ENCODE measurements around the gene CUL4A. TPM values are rescaled to one million over a fixed set of nuclear protein-coding genes. Genes with fewer than 3 reads are reported as not detected.
"Not testable (repeated sequence)": the region's sequence is repeated elsewhere in the genome, so short reads cannot be mapped to it uniquely, and the experiment has no call there.

CUL4A gene
- total and polyA plus RNA-seq, 2 experiments from 2014 or later: 67.5 to 195 TPM

DNA sequence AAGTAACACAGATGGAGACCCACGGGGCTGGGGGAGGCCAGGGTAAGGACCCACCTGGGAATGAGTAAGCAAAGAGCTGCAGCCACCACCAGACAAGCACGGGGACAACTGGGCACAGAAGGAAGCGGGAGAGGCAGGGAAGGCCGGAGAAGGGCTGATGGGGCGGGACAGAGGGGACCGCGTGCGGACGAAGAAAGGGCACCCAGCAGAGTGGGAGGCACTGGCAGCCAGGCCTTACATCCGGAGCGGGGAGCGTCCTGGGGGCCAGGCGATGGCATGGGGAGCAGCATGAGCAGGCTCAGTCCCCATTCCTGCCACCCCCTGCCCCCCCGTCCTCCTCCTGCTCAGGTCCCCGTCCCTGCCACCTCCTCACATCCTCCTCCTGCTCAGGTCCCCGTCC is 48.0 kb upstream of the CUL4A start:
- H2AFZ ChIP-seq: peak overlapping the region; percentile 72; the same call in 1 of the 2 replicates
- DNase-seq (ENCODE audit: low spot score): no peak
- H3K27ac Mint-ChIP-seq: no peak overlapping the region

DNA sequence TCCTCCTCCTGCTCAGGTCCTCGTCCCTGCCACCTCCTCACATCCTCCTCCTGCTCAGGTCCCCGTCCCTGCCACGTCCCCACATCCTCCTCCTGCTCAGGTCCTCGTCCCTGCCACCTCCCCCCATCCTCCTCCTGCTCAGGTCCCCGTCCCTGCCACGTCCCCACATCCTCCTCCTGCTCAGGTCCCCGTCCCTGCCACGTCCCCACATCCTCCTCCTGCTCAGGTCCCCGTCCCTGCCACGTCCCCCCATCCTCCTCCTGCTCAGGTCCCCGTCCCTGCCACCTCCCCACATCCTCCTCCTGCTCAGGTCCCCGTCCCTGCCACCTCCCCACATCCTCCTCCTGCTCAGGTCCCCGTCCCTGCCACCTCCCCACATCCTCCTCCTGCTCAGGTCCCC is 47.4 kb upstream of the CUL4A start:
- not testable (repeated sequence) for H3K27me3 Mint-ChIP-seq (ENCODE audit: insufficient read depth, low read depth, poor library complexity); H3K27ac Mint-ChIP-seq; H3K4me2 ChIP-seq; H3K4me3 Mint-ChIP-seq; H3K27me3 ChIP-seq (ENCODE audit: insufficient read depth); H3K9me2 ChIP-seq (ENCODE audit: insufficient read depth); H3K27ac ChIP-seq (ENCODE audit: low read depth); H3K36me3 Mint-ChIP-seq (ENCODE audit: low read depth); H3K4me3 ChIP-seq; H4K20me1 ChIP-seq (replicated peaks; ENCODE audit: insufficient read depth); H3K36me3 ChIP-seq (ENCODE audit: insufficient read depth); H3K79me2 ChIP-seq (replicated peaks; ENCODE audit: insufficient read depth); ATAC-seq; H3F3A ChIP-seq (replicated peaks; ENCODE audit: low read depth); H2AFZ ChIP-seq; H3K9me3 Mint-ChIP-seq; DNase-seq (ENCODE audit: low spot score)
- H3K4me1 Mint-ChIP-seq: peaks cover 35% of the 10 kb centered on the region
- H3K4me1 ChIP-seq (ENCODE audit: insufficient read depth): peaks cover 12% of the 10 kb centered on the region; the same call in 1 of the 2 replicates

More for the DNA sequence above, 48.0 kb upstream of the CUL4A start:
- H3K4me1 ChIP-seq (ENCODE audit: insufficient read depth): peaks cover 12% of the 10 kb centered on the region; the same call in 1 of the 2 replicates
- Mint-ChIP-seq H3K4me1 (peaks cover 35% of the 10 kb centered on the region), H3K4me3 (no peak overlapping the region; the same call in 2 of the 3 replicates), H3K27me3 (ENCODE audit: insufficient read depth, low read depth, poor library complexity) (peaks cover 10% of the 10 kb centered on the region), H3K36me3 (ENCODE audit: low read depth) (no peaks in the 10 kb centered on the region), H3K9me3 (no peaks in the 10 kb centered on the region)
- no peak overlapping the region for H3K27ac ChIP-seq (ENCODE audit: low read depth)
- TF ChIP-seq STAT1 (IDR thresholded peaks at IDR 0.05; ENCODE audit: unreplicated experiment) (no peak), EZH2phosphoT487 (IDR thresholded peaks at IDR 0.05; ENCODE audit: unreplicated experiment) (no peak), ZNF331 (CRISPR knock-in tag; IDR thresholded peaks at IDR 0.05; ENCODE audit: low read depth) (no peak)
- no peaks in the 10 kb centered on the region for H3K36me3 ChIP-seq (ENCODE audit: insufficient read depth)
- no peak overlapping the region for H3K4me3 ChIP-seq
- no peaks in the 10 kb centered on the region for H3F3A ChIP-seq (replicated peaks; ENCODE audit: low read depth)
- no peaks in the 10 kb centered on the region for H3K27me3 ChIP-seq (ENCODE audit: insufficient read depth)
- H4K20me1 ChIP-seq (replicated peaks; ENCODE audit: insufficient read depth): no peaks in the 10 kb centered on the region
- no peaks in the 10 kb centered on the region for H3K79me2 ChIP-seq (replicated peaks; ENCODE audit: insufficient read depth)
- ATAC-seq: no peak; the same call in 2 of the 3 replicates
- no peak overlapping the region for H3K4me2 ChIP-seq
- H3K9me2 ChIP-seq (ENCODE audit: insufficient read depth): no peaks in the 10 kb centered on the region

DNA sequence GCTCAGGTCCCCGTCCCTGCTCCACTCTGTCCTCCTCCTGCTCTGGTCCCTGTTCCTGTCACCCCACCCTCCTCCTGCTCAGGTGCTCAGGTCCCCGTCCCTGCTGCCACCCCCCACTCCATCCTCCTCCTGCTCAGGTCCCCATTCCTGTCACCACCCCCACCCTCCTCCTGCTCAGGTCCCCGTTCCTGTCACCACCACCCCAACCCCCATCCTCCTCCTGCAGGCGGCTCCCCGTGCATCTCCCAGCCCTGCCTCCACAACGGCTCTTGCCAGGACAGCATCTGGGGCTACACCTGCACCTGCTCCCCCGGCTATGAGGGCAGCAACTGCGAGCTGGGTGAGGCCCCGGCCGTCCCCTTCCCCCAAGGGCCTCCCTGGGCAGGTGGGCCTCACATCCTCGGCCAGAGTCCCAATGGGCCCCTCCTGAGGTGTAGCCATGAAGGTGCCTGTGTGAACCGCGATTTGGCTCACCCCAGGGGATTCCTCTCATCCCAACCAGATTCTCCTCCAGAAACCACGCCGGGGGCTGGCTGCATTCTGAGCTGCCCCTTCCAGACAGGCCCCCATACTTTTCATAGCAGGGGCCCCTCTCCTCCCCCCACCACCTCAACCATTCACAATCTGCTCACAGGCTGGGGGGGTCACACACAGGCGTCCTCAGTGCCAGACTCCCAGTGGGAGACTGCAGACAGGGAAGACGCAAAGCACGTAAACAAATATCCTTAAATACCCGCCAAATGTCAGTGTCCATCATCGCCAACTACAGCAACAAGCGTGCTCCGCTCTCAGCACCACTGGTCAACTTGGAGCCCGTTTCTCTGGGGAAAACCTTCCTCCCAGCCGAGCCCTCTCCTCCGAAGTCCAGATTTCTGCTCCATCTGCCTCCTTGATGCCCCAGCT is 46.4 kb upstream of the CUL4A start:
- ATAC-seq: peak; percentile 23
- TF ChIP-seq NANOG (IDR thresholded peaks at IDR 0.05; ENCODE audit: borderline replicate concordance): no peak
- TF ChIP-seq, protein P1, sequence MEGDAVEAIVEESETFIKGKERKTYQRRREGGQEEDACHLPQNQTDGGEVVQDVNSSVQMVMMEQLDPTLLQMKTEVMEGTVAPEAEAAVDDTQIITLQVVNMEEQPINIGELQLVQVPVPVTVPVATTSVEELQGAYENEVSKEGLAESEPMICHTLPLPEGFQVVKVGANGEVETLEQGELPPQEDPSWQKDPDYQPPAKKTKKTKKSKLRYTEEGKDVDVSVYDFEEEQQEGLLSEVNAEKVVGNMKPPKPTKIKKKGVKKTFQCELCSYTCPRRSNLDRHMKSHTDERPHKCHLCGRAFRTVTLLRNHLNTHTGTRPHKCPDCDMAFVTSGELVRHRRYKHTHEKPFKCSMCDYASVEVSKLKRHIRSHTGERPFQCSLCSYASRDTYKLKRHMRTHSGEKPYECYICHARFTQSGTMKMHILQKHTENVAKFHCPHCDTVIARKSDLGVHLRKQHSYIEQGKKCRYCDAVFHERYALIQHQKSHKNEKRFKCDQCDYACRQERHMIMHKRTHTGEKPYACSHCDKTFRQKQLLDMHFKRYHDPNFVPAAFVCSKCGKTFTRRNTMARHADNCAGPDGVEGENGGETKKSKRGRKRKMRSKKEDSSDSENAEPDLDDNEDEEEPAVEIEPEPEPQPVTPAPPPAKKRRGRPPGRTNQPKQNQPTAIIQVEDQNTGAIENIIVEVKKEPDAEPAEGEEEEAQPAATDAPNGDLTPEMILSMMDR (conservative IDR thresholded peaks at IDR 0.05; ENCODE audit: low read depth in 2 of 2): no peak
- TF ChIP-seq, protein P2, sequence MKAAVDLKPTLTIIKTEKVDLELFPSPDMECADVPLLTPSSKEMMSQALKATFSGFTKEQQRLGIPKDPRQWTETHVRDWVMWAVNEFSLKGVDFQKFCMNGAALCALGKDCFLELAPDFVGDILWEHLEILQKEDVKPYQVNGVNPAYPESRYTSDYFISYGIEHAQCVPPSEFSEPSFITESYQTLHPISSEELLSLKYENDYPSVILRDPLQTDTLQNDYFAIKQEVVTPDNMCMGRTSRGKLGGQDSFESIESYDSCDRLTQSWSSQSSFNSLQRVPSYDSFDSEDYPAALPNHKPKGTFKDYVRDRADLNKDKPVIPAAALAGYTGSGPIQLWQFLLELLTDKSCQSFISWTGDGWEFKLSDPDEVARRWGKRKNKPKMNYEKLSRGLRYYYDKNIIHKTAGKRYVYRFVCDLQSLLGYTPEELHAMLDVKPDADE (IDR thresholded peaks at IDR 0.05): no peak
- TF ChIP-seq CREB1 (CRISPR knock-in tag; IDR thresholded peaks at IDR 0.05; ENCODE audit: low read depth): no peak
- TF ChIP-seq ZNF331 (CRISPR knock-in tag; IDR thresholded peaks at IDR 0.05; ENCODE audit: low read depth): no peak
- no peak for TF ChIP-seq STAT1 (IDR thresholded peaks at IDR 0.05; ENCODE audit: unreplicated experiment)
- TF ChIP-seq, protein P3, sequence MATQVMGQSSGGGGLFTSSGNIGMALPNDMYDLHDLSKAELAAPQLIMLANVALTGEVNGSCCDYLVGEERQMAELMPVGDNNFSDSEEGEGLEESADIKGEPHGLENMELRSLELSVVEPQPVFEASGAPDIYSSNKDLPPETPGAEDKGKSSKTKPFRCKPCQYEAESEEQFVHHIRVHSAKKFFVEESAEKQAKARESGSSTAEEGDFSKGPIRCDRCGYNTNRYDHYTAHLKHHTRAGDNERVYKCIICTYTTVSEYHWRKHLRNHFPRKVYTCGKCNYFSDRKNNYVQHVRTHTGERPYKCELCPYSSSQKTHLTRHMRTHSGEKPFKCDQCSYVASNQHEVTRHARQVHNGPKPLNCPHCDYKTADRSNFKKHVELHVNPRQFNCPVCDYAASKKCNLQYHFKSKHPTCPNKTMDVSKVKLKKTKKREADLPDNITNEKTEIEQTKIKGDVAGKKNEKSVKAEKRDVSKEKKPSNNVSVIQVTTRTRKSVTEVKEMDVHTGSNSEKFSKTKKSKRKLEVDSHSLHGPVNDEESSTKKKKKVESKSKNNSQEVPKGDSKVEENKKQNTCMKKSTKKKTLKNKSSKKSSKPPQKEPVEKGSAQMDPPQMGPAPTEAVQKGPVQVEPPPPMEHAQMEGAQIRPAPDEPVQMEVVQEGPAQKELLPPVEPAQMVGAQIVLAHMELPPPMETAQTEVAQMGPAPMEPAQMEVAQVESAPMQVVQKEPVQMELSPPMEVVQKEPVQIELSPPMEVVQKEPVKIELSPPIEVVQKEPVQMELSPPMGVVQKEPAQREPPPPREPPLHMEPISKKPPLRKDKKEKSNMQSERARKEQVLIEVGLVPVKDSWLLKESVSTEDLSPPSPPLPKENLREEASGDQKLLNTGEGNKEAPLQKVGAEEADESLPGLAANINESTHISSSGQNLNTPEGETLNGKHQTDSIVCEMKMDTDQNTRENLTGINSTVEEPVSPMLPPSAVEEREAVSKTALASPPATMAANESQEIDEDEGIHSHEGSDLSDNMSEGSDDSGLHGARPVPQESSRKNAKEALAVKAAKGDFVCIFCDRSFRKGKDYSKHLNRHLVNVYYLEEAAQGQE (IDR thresholded peaks at IDR 0.05; ENCODE audit: unreplicated experiment): no peak
- TF ChIP-seq JUNB (IDR thresholded peaks at IDR 0.05; ENCODE audit: unreplicated experiment): no peak
- TF ChIP-seq POLR2AphosphoS5 (IDR thresholded peaks at IDR 0.05; ENCODE audit: low read depth): no peak

More for the DNA sequence above, 46.4 kb upstream of the CUL4A start:
- Mint-ChIP-seq H3K36me3 (ENCODE audit: low read depth) (no peaks in the 10 kb centered on the region), H3K4me1 (peaks cover 30% of the 10 kb centered on the region), H3K27me3 (ENCODE audit: insufficient read depth, low read depth, poor library complexity) (peaks cover 10% of the 10 kb centered on the region), H3K4me3 (no peak overlapping the region), H3K9me3 (no peaks in the 10 kb centered on the region), H3K27ac (peak overlapping the region; percentile 73; the same call in 1 of the 2 replicates)
- no peaks in the 10 kb centered on the region for H3K36me3 ChIP-seq (ENCODE audit: insufficient read depth)
- H3K4me2 ChIP-seq: no peak overlapping the region; the same call in 1 of the 2 replicates
- no peak for DNase-seq (ENCODE audit: low spot score)
- no peaks in the 10 kb centered on the region for H3K27me3 ChIP-seq (ENCODE audit: insufficient read depth)
- no peaks in the 10 kb centered on the region for H3K79me2 ChIP-seq (replicated peaks; ENCODE audit: insufficient read depth)
- H3F3A ChIP-seq (replicated peaks; ENCODE audit: low read depth): no peaks in the 10 kb centered on the region
- no peaks in the 10 kb centered on the region for H4K20me1 ChIP-seq (replicated peaks; ENCODE audit: insufficient read depth)
- H3K9me2 ChIP-seq (ENCODE audit: insufficient read depth): no peaks in the 10 kb centered on the region
- peaks cover 12% of the 10 kb centered on the region; the same call in 1 of the 2 replicates for H3K4me1 ChIP-seq (ENCODE audit: insufficient read depth)
- no peak overlapping the region for H2AFZ ChIP-seq
- no peak overlapping the region for H3K27ac ChIP-seq (ENCODE audit: low read depth)
- H3K4me3 ChIP-seq: no peak overlapping the region
